OCI-LY7 (cell line): Measurements from ENCODE around the gene TEX12. TPM values are rescaled to one million over a fixed set of nuclear protein-coding genes. Genes with fewer than 3 reads are reported as not detected.

Experiments used
- BruUV-seq: library from RNA; stranded (reverse); fragments of 400-500 nt; replicated peaks from 2 replicates; lab custom pipeline; 2021; lab: Mats Ljungman, UMichigan
- CTCF ChIA-PET: fragments of 300-600 bp; sonication (Branson Sonifier 250); formaldehyde crosslinking; loops from one replicate; lab custom pipeline; 2022; ENCODE audit warnings: antibody characterized with exemption; ENCODE audit not compliant: unreplicated experiment; lab: Charles Lee
- POLR2A ChIA-PET: fragments of 300-600 bp; sonication (Branson Sonifier 250); formaldehyde crosslinking; loops from one replicate; lab custom pipeline; 2022; ENCODE audit warnings: antibody characterized with exemption; lab: Charles Lee
- DNase-seq: peaks from one replicate; pipeline ENCODE4 v3.0.0-alpha.2; 2015; ENCODE audit warnings: low spot score
- H2AFZ ChIP-seq: fragments of 200-600 bp; sonication (generic), shearing (Covaris generic); 2 replicates; pipeline ENCODE4 v1.6.1; 2014; ENCODE audit warnings: mild to moderate bottlenecking, antibody characterized with exemption, low read length, moderate library complexity
- H3K27ac ChIP-seq: fragments of 200-600 bp; sonication (generic); 2 replicates; pipeline ENCODE4 v1.5.1; 2014; ENCODE audit warnings: mixed run types, low read depth, mild to moderate bottlenecking, moderate library complexity, low read length, inconsistent platforms; ENCODE audit not compliant: poor library complexity, severe bottlenecking
- H3K36me3 ChIP-seq: fragments of 200-600 bp; sonication (generic); 2 replicates; pipeline ENCODE4 v1.6.1; 2014; ENCODE audit warnings: mild to moderate bottlenecking, antibody characterized with exemption, low read length, moderate library complexity, mixed read lengths; ENCODE audit not compliant: insufficient read depth
- H3K4me1 ChIP-seq: fragments of 200-600 bp; sonication (generic); 2 replicates; pipeline ENCODE4 v1.5.1; 2014; ENCODE audit warnings: mild to moderate bottlenecking, low read length; ENCODE audit not compliant: insufficient read depth, poor library complexity, severe bottlenecking
- H3K4me2 ChIP-seq: fragments of 200-600 bp; sonication (generic); 2 replicates; pipeline ENCODE4 v1.6.1; 2014; ENCODE audit warnings: mild to moderate bottlenecking, low read length
- H3K4me3 ChIP-seq: fragments of 200-600 bp; sonication (generic); 2 replicates; pipeline ENCODE4 v1.5.1; 2014; ENCODE audit warnings: mild to moderate bottlenecking, low read depth, low read length; ENCODE audit not compliant: poor library complexity, severe bottlenecking
- H3K79me2 ChIP-seq: fragments of 200-600 bp; sonication (generic); 2 replicates; pipeline ENCODE4 v1.6.1; 2016; ENCODE audit warnings: low read depth, mild to moderate bottlenecking, low read length, moderate library complexity, mixed read lengths; ENCODE audit not compliant: insufficient read depth
- H3K9me2 ChIP-seq: fragments of 200-600 bp; sonication (generic); 2 replicates; pipeline ENCODE4 v1.6.1; 2016; ENCODE audit warnings: mild to moderate bottlenecking, low read length, mixed read lengths; ENCODE audit not compliant: insufficient read depth
- H3K9me3 ChIP-seq: fragments of 200-600 bp; sonication (generic); 2 replicates; pipeline ENCODE4 v1.6.1; 2014; ENCODE audit warnings: mild to moderate bottlenecking, mixed run types, low read length, mixed read lengths
- H4K20me1 ChIP-seq: fragments of 200-600 bp; sonication (generic); 2 replicates; pipeline ENCODE4 v1.6.1; 2014; ENCODE audit warnings: mild to moderate bottlenecking, antibody characterized with exemption, low read length, moderate library complexity, mixed read lengths; ENCODE audit not compliant: insufficient read depth
- EZH2phosphoT487 ChIP-seq: fragments of 200-600 bp; sonication (generic); IDR thresholded peaks from 2 replicates; pipeline ENCODE4 v1.6.1; 2018; ENCODE audit warnings: low read depth, borderline replicate concordance, mild to moderate bottlenecking, mixed run types, antibody characterized with exemption, low read length, moderate library complexity, mixed read lengths
- intact Hi-C: fragments of 100-400 bp; cut with micrococcal nuclease; formaldehyde crosslinking; loops from one replicate; pipeline ENCODE4 v1.10.0; 2022; ENCODE audit not compliant: unreplicated experiment
- total RNA-seq, 2 experiments: library from RNA; depleted of rRNA in 1 of 2; stranded (reverse); fragments of >200 nt in 1 of 2; shearing (Covaris generic) in 1 of 2; gene quantifications; 2 replicates each; pipeline ENCODE4 v1.2.3, GENCODE V29; 2014 to 2022
- TF ChIP-seq, protein P1 (sequence below): fragments of 200-600 bp; sonication (generic); conservative IDR thresholded peaks from 2 replicates; pipeline ENCODE4 v1.5.1; 2014; ENCODE audit warnings: mild to moderate bottlenecking, antibody characterized with exemption, low read length, moderate library complexity, mixed read lengths

Gene TEX12
- total RNA-seq, 2 experiments from 2014 or later: 0.44 to 0.59 TPM

- H3K4me1 ChIP-seq: no peaks in the 10 kb centered on the region
- intact Hi-C loops: no loop called here
- DNase-seq: no peak
- H3K4me3 ChIP-seq: no peak overlapping the region
- no peak overlapping the region for H3K27ac ChIP-seq
- BruUV-seq: no TSS peak
- ChIA-PET CTCF (no interaction called here), POLR2A (interaction anchor here (0.7 to 1.0 kb wide), 2 partner anchors 16 to 387 kb away, joined by 3 to 4 read pairs; no protein-coding TSS in a partner anchor)
- no peak overlapping the region for H3K4me2 ChIP-seq
- H2AFZ ChIP-seq: no peak overlapping the region
- no peaks in the 10 kb centered on the region for H3K9me2 ChIP-seq
- no peaks in the 10 kb centered on the region for H4K20me1 ChIP-seq
- TF ChIP-seq, protein P1, sequence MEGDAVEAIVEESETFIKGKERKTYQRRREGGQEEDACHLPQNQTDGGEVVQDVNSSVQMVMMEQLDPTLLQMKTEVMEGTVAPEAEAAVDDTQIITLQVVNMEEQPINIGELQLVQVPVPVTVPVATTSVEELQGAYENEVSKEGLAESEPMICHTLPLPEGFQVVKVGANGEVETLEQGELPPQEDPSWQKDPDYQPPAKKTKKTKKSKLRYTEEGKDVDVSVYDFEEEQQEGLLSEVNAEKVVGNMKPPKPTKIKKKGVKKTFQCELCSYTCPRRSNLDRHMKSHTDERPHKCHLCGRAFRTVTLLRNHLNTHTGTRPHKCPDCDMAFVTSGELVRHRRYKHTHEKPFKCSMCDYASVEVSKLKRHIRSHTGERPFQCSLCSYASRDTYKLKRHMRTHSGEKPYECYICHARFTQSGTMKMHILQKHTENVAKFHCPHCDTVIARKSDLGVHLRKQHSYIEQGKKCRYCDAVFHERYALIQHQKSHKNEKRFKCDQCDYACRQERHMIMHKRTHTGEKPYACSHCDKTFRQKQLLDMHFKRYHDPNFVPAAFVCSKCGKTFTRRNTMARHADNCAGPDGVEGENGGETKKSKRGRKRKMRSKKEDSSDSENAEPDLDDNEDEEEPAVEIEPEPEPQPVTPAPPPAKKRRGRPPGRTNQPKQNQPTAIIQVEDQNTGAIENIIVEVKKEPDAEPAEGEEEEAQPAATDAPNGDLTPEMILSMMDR: no peak
- TF ChIP-seq EZH2phosphoT487: no peak
- H3K79me2 ChIP-seq: no peaks in the 10 kb centered on the region
- no peaks in the 10 kb centered on the region for H3K9me3 ChIP-seq
- H3K36me3 ChIP-seq: no peaks in the 10 kb centered on the region
Measured at GRCh38 chr11:112128483-112129121, 38.6 kb upstream of the TEX12 start.

GRCh38 chr11:112129656-112130055 lies 37.5 kb upstream of the TEX12 start:
- Histone ChIP-seq H3K9me2 (no peaks in the 10 kb centered on the region), H3K4me2 (no peak overlapping the region), H3K36me3 (no peaks in the 10 kb centered on the region), H3K4me1 (no peaks in the 10 kb centered on the region), H3K27ac (no peak overlapping the region), H3K9me3 (no peaks in the 10 kb centered on the region), H4K20me1 (no peaks in the 10 kb centered on the region), H3K4me3 (no peak overlapping the region), H3K79me2 (no peaks in the 10 kb centered on the region), H2AFZ (no peak overlapping the region)
- ChIA-PET CTCF (no interaction called here), POLR2A (interaction anchor here (0.6 kb wide), 1 partner anchor 613 kb away, joined by 4 read pairs; no protein-coding TSS in a partner anchor)
- intact Hi-C loops: no loop called here
- no peak for TF ChIP-seq EZH2phosphoT487
- TF ChIP-seq, protein P1: no peak
- no peak for DNase-seq
- no TSS peak for BruUV-seq

DNA sequence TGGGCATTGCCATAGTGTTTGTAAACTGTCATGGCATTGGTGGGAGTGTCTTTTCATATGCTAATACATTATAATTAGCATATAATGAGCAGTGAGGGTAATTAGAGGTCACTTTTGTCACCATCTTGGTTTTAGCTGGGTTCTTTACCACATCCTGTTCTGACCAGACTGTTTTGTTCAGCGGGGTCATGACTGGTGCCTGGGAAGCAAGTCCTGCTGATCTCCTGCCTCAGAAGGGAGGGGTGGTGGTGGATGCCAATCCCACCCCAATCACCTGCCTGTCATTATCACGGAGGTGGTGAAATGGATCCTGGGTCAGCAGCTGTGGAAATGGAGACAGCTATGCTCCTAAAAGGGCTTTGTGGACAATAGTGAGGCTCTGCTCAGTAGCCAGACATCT lies 34.4 kb upstream of the TEX12 start:
- Histone ChIP-seq H3K36me3 (no peaks in the 10 kb centered on the region), H3K79me2 (no peaks in the 10 kb centered on the region), H3K4me1 (no peaks in the 10 kb centered on the region), H3K9me2 (no peaks in the 10 kb centered on the region), H4K20me1 (no peaks in the 10 kb centered on the region), H3K9me3 (no peaks in the 10 kb centered on the region), H3K4me3 (no peak overlapping the region), H2AFZ (no peak overlapping the region), H3K4me2 (no peak overlapping the region), H3K27ac (no peak overlapping the region)
- intact Hi-C loops: no loop called here
- TF ChIP-seq EZH2phosphoT487: no peak
- POLR2A ChIA-PET: no interaction called here
- no TSS peak for BruUV-seq
- no peak for DNase-seq
- CTCF ChIA-PET: no interaction called here
